Thyroid gland (tissue), 4 donors: ENCODE results near the gene SWSAP1. TPM values are rescaled to one million over a fixed set of nuclear protein-coding genes. Genes with fewer than 3 reads are reported as not detected.

Source experiments
- DNase-seq, 2 donors: peaks; one replicate each; pipeline ENCODE4 v3.0.0-alpha.2; 2019
- H3K27ac ChIP-seq, 3 donors: fragments of 200-600 bp; sonication (generic); 1 replicate in 2 of 3; 2 replicates in 1 of 3; pipeline ENCODE4 v1.5.1; 2016 to 2019; ENCODE audit warnings: mild to moderate bottlenecking in 1 of 3, moderate library complexity in 1 of 3
- H3K27me3 ChIP-seq: fragments of 200-600 bp; sonication (generic); one replicate; pipeline ENCODE4 v1.5.1; 2019
- H3K36me3 ChIP-seq, 2 donors: fragments of 200-600 bp; sonication (generic); one replicate each; pipeline ENCODE4 v1.5.1; 2016 to 2019
- H3K4me1 ChIP-seq, 2 donors: fragments of 200-600 bp; sonication (generic); one replicate each; pipeline ENCODE4 v1.5.1; 2017 to 2019
- H3K4me3 ChIP-seq, 3 donors: fragments of 200-600 bp; sonication (generic); replicated peaks in 1 of 3; 1 replicate in 2 of 3; 2 replicates in 1 of 3; pipeline ENCODE4 v1.5.1; 2016; ENCODE audit warnings: mild to moderate bottlenecking in 1 of 3
- H3K9me3 ChIP-seq: fragments of 200-600 bp; sonication (generic); one replicate; pipeline ENCODE4 v1.5.1; 2017
- CTCF ChIP-seq, 6 experiments: fragments of 200-600 bp in 3 of 6; fragments of 450-650 bp in 3 of 6; sonication (generic) in 3 of 6; IDR thresholded peaks; one replicate each; pipeline ENCODE4 v1.5.1; 2016 to 2019; ENCODE audit warnings: antibody characterized with exemption in 6 of 6, mild to moderate bottlenecking in 2 of 6, inconsistent platforms in 1 of 6, moderate library complexity in 1 of 6
- POLR2A ChIP-seq, 2 donors: fragments of 450-650 bp; IDR thresholded peaks; one replicate each; pipeline ENCODE4 v1.6.1; 2017; ENCODE audit warnings: antibody characterized with exemption in 2 of 2, mild to moderate bottlenecking in 2 of 2, moderate library complexity in 1 of 2
- WGBS, 2 donors: methylation state at CpG; one replicate each; pipeline ENCODE4 v1.1.5; 2017; 5-methylcytosine and 5-hydroxymethylcytosine counted together
- intact Hi-C: fragments of 100-400 bp; cut with DNase I; formaldehyde crosslinking; loops from one replicate; pipeline ENCODE4 v1.15.1; 2023
- total RNA-seq, 4 donors: library from RNA; depleted of rRNA; stranded (reverse); fragments of >200 nt; gene quantifications; one replicate each; pipeline ENCODE4 v1.2.3, GENCODE V29; 2016

Gene SWSAP1
- total RNA-seq, 4 donors from 2014 or later, result 2.3 to 4.3 (median 3.4) TPM

- 13 to 16% methylated on average over 17 to 22 of the region's 62 CpGs for WGBS, 2 donors
- Histone ChIP-seq H3K4me1 (peaks cover 9 to 12% of the 10 kb centered on the region in 2 donors), H3K27ac (peak within 1 kb of the TSS in 2 of 3 donors; percentile 53 to 61), H3K4me3 (peak within 1 kb of the TSS in 1 of 3 donors; percentile 72), H3K36me3 (no peaks in the 10 kb centered on the region), H3K9me3 (no peaks in the 10 kb centered on the region), H3K27me3 (no peaks in the 10 kb centered on the region)
- peak; percentile 79 to 81 for DNase-seq
- TF ChIP-seq CTCF (IDR thresholded peaks at IDR 0.05) (no peak), POLR2A (IDR thresholded peaks at IDR 0.05) (peak in 1 of 2 donors; percentile 62)
- intact Hi-C loops, result no loop called here
These were observed 19.0 kb upstream of the SWSAP1 start, which contains the start of gene PLPPR2 for GRCh38 chr19:11355160-11356073. PLPPR2 (plus strand) TSS chr19:11355432; CDS start chr19:11357674, 2,242 bp downstream.

- Histone ChIP-seq H3K4me1 (peaks cover 9 to 15% of the 10 kb centered on the region in 2 donors), H3K27me3 (no peaks in the 10 kb centered on the region), H3K27ac (peak overlapping the region in 1 of 3 donors; percentile 53), H3K36me3 (no peaks in the 10 kb centered on the region), H3K4me3 (peak overlapping the region in 1 of 3 donors; percentile 72), H3K9me3 (no peaks in the 10 kb centered on the region)
- 78 to 87% methylated on average over 4 to 6 of the region's 6 CpGs for WGBS, 2 donors
- DNase-seq, result no peak
- TF ChIP-seq POLR2A (IDR thresholded peaks at IDR 0.05) (no peak), CTCF (IDR thresholded peaks at IDR 0.05) (no peak)
- intact Hi-C loops, result no loop called here
These were observed 18.4 kb upstream of the SWSAP1 start for GRCh38 chr19:11356074-11356397.

- no peaks in the 10 kb centered on the region for H3K27me3 ChIP-seq
- no peak for DNase-seq
- TF ChIP-seq POLR2A (IDR thresholded peaks at IDR 0.05) (no peak), CTCF (IDR thresholded peaks at IDR 0.05) (no peak)
- H3K36me3 ChIP-seq, result no peaks in the 10 kb centered on the region
- no peak overlapping the region for H3K4me3 ChIP-seq
- H3K9me3 ChIP-seq, result no peaks in the 10 kb centered on the region
- H3K27ac ChIP-seq, result no peak overlapping the region
- intact Hi-C loops, result no loop called here
- peaks cover 9 to 21% of the 10 kb centered on the region in 2 donors for H3K4me1 ChIP-seq
- 72 to 80% methylated on average over 6 to 11 of the region's 11 CpGs for WGBS, 2 donors
These were observed 17.6 kb upstream of the SWSAP1 start for GRCh38 chr19:11356676-11357550.

- Histone ChIP-seq H3K4me1 (peaks cover 9 to 21% of the 10 kb centered on the region in 2 donors), H3K9me3 (no peaks in the 10 kb centered on the region), H3K4me3 (no peak overlapping the region), H3K27me3 (no peaks in the 10 kb centered on the region), H3K27ac (no peak overlapping the region), H3K36me3 (no peaks in the 10 kb centered on the region)
- TF ChIP-seq POLR2A (IDR thresholded peaks at IDR 0.05) (no peak), CTCF (IDR thresholded peaks at IDR 0.05) (no peak)
- intact Hi-C loops, result no loop called here
- 86 to 94% methylated on average over 10 to 11 of the region's 11 CpGs for WGBS, 2 donors
- DNase-seq, result no peak
These were observed 15.0 kb upstream of the SWSAP1 start for GRCh38 chr19:11359421-11359820.
